ENCODE measurements around the gene SLC25A41. TPM values are rescaled to one million over a fixed set of nuclear protein-coding genes. Genes with fewer than 3 reads are reported as not detected.

Gene SLC25A41
- not detected for total RNA-seq

GRCh38 chr19:6433663-6434062 lies at the start of gene SLC25A41:
SLC25A41 (minus strand) TSS chr19:6433763; CDS start chr19:6433693, 70 bp downstream.
- no peak for DNase-seq (ENCODE audit: low read depth in 2 of 3, low spot score in 2 of 3)

GRCh38 chr19:6483235-6483634 lies 49.7 kb upstream of the SLC25A41 start:
- no peak for DNase-seq (ENCODE audit: low read depth in 2 of 3, low spot score in 2 of 3)

- no peak for DNase-seq (ENCODE audit: low read depth in 2 of 3, low spot score in 2 of 3)
These were observed 48.8 kb upstream of the SLC25A41 start for GRCh38 chr19:6482343-6482686.

- peak; percentile 35 to 83 (median 68) for DNase-seq (ENCODE audit: low read depth in 2 of 3, low spot score in 2 of 3)
These were observed 48.2 kb upstream of the SLC25A41 start, which contains the start of gene DENND1C for GRCh38 chr19:6481541-6482342. DENND1C (minus strand) TSS chr19:6481787; CDS start chr19:6481695, 92 bp downstream.

GRCh38 chr19:6480848-6481415 lies 47.4 kb upstream of the SLC25A41 start:
- no peak for DNase-seq (ENCODE audit: low read depth in 2 of 3, low spot score in 2 of 3)

- DNase-seq (ENCODE audit: low read depth in 2 of 3, low spot score in 2 of 3) = no peak
These were observed 46.4 kb upstream of the SLC25A41 start for GRCh38 chr19:6479836-6480398.

- no peak for DNase-seq (ENCODE audit: low read depth in 2 of 3, low spot score in 2 of 3)
These were observed 45.3 kb upstream of the SLC25A41 start for GRCh38 chr19:6478815-6479214.

GRCh38 chr19:6476896-6477431 lies 43.4 kb upstream of the SLC25A41 start:
- no peak for DNase-seq (ENCODE audit: low read depth in 2 of 3, low spot score in 2 of 3)

- peak; percentile 38 to 51 (median 50) for DNase-seq (ENCODE audit: low read depth in 2 of 3, low spot score in 2 of 3)
These were observed 42.8 kb upstream of the SLC25A41 start for GRCh38 chr19:6476155-6476895.

- DNase-seq (ENCODE audit: low read depth in 2 of 3, low spot score in 2 of 3) = no peak
These were observed 42.0 kb upstream of the SLC25A41 start for GRCh38 chr19:6475321-6476108.

- no peak for DNase-seq (ENCODE audit: low read depth in 2 of 3, low spot score in 2 of 3)
These were observed 40.1 kb upstream of the SLC25A41 start for GRCh38 chr19:6473647-6474046.

- DNase-seq (ENCODE audit: low read depth in 2 of 3, low spot score in 2 of 3) = no peak
These were observed 39.1 kb upstream of the SLC25A41 start for GRCh38 chr19:6472713-6473112.

GRCh38 chr19:6471076-6471475 lies 37.5 kb upstream of the SLC25A41 start:
- no peak for DNase-seq (ENCODE audit: low read depth in 2 of 3, low spot score in 2 of 3)

- no peak for DNase-seq (ENCODE audit: low read depth in 2 of 3, low spot score in 2 of 3)
These were observed 36.6 kb upstream of the SLC25A41 start for GRCh38 chr19:6470173-6470572.

- DNase-seq (ENCODE audit: low read depth in 2 of 3, low spot score in 2 of 3) = no peak
These were observed 33.8 kb upstream of the SLC25A41 start for GRCh38 chr19:6467384-6467783.

- DNase-seq (ENCODE audit: low read depth in 2 of 3, low spot score in 2 of 3) = no peak
These were observed 33.1 kb upstream of the SLC25A41 start for GRCh38 chr19:6466526-6467248.

GRCh38 chr19:6465663-6466062 lies 32.1 kb upstream of the SLC25A41 start:
- DNase-seq (ENCODE audit: low read depth in 2 of 3, low spot score in 2 of 3) = no peak

- no peak for DNase-seq (ENCODE audit: low read depth in 2 of 3, low spot score in 2 of 3)
These were observed 31.4 kb upstream of the SLC25A41 start for GRCh38 chr19:6465006-6465405.

- no peak for DNase-seq (ENCODE audit: low read depth in 2 of 3, low spot score in 2 of 3)
These were observed 30.7 kb upstream of the SLC25A41 start, which contains the start of gene CRB3 for GRCh38 chr19:6464070-6464873. CRB3 (plus strand) TSS chr19:6464271; CDS start chr19:6464702, 431 bp downstream.
